C4-2B (cell line): ENCODE data around the gene CLRN1.

ENCODE experiments used
- H3K27ac ChIP-seq: fragments of 450-650 bp; 2 replicates; pipeline ENCODE4 v1.5.1; 2017
- ZFX ChIP-seq: fragments of 450-650 bp; IDR thresholded peaks from 2 replicates; pipeline ENCODE4 v1.6.1; 2017
- TF ChIP-seq, protein P1 (sequence below): fragments of 450-650 bp; conservative IDR thresholded peaks from 2 replicates; pipeline ENCODE4 v1.5.1; 2017; ENCODE audit warnings: mild to moderate bottlenecking

The CLRN1 gene, protein sequence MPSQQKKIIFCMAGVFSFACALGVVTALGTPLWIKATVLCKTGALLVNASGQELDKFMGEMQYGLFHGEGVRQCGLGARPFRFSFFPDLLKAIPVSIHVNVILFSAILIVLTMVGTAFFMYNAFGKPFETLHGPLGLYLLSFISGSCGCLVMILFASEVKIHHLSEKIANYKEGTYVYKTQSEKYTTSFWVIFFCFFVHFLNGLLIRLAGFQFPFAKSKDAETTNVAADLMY

DNA sequence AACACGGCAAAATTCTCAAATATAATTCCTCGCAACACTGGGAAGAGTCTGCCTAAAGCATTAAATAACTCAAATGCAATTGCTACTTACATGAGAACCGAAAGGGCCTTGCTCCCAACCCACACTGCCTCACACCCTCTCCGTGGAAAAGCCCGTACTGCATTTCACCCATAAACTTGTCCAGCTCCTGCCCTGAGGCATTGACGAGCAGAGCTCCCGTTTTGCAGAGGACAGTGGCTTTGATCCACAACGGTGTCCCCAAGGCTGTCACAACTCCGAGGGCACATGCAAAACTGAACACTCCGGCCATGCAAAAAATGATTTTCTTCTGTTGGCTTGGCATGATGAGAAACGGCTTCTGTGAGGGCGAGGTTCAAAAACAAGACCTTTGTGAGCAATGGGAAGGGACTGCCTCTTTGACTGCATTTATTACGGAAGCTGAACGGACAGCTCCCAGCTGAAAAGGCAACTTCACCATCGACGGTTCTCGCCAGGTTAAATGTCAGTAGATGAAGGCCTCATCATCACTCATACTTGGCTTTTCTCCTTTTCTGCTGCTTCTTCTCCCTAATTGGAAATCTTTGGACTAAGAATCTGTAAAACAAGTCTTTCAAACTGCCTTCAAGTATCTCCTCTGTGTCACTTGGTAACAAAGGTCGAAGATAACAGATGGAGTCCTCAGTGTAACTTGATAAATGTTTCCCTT, at the start of gene CLRN1:
CLRN1 (minus strand) TSS at position 362 of the 706 bp plus-strand sequence; CDS start at position 343, 19 bp downstream.
- no peak within 1 kb of the TSS for H3K27ac ChIP-seq

DNA sequence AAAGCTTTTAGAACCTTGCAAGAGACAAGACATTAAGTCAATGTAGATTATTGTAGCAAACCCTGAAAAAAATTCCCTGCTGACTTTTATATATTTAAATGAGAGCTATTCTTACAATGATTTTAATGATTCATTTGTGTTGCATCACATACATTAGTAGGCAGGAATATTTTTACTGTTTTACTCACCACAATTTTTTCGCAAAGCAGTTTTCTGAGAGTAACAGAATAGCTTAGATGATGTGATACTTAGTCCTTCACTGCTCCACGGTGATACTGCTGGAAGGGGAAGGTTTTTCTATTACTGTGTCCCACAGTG, 43.9 kb upstream of the CLRN1 start:
- TF ChIP-seq, protein P1, sequence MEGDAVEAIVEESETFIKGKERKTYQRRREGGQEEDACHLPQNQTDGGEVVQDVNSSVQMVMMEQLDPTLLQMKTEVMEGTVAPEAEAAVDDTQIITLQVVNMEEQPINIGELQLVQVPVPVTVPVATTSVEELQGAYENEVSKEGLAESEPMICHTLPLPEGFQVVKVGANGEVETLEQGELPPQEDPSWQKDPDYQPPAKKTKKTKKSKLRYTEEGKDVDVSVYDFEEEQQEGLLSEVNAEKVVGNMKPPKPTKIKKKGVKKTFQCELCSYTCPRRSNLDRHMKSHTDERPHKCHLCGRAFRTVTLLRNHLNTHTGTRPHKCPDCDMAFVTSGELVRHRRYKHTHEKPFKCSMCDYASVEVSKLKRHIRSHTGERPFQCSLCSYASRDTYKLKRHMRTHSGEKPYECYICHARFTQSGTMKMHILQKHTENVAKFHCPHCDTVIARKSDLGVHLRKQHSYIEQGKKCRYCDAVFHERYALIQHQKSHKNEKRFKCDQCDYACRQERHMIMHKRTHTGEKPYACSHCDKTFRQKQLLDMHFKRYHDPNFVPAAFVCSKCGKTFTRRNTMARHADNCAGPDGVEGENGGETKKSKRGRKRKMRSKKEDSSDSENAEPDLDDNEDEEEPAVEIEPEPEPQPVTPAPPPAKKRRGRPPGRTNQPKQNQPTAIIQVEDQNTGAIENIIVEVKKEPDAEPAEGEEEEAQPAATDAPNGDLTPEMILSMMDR: no peak
- TF ChIP-seq ZFX: no peak

More for the DNA sequence above, at the start of gene CLRN1:
- TF ChIP-seq ZFX: no peak

DNA sequence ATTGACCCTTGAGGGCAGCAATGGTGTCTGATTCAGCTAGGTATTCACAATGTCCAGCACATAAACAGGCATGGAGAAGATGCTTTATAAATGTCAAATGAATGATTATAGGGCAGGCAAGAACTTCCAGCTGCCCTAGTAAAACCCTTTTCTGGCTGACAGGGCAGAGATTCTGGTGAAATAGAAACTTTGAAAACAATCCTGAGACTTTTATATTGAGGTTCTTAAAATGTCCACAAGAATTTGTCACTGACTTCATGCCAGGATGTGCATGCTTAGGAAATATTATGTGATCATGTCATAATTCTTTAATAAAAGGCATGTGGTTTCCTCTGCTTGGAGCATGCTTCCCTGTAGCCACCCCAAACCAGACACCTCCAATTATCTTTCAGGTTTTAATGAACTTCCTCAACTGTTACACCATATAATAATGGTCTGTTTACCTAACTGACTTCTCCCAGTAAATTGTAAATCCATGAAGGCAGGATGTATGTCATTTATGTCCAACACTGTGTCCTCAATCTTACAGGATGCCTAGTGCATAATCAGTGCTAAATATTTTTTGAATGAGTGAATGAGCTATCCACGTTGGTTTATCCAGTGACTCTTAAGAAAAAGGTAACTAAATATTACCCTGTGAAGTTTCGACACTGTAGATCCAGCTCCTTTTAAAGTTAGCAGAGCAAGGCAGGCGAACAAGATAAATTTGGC, 43.4 kb upstream of the CLRN1 start:
- no peak for TF ChIP-seq ZFX
- TF ChIP-seq, protein P1: no peak
- no peak overlapping the region for H3K27ac ChIP-seq

More for the DNA sequence above, 43.9 kb upstream of the CLRN1 start:
- no peak overlapping the region for H3K27ac ChIP-seq

DNA sequence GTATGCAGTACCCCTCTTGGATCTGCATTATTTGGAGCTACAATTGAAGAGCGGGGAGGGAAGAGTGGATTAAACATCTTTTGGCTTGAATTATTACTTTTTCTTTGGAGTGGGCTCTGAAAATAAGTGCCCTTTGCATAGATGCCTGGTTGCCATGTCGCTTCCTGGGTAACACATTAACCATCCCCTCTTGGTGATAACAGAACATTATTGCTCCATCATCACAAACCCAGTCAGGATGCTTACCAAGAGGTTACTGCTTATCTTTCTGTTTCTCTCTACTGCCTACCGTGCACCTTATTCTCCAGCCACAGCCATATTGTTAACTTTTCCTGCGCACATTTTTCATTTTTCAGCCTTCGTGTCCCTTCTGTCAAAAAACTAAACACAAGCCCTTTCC, 42.7 kb upstream of the CLRN1 start:
- TF ChIP-seq, protein P1: no peak
- no peak for TF ChIP-seq ZFX
- no peak overlapping the region for H3K27ac ChIP-seq

DNA sequence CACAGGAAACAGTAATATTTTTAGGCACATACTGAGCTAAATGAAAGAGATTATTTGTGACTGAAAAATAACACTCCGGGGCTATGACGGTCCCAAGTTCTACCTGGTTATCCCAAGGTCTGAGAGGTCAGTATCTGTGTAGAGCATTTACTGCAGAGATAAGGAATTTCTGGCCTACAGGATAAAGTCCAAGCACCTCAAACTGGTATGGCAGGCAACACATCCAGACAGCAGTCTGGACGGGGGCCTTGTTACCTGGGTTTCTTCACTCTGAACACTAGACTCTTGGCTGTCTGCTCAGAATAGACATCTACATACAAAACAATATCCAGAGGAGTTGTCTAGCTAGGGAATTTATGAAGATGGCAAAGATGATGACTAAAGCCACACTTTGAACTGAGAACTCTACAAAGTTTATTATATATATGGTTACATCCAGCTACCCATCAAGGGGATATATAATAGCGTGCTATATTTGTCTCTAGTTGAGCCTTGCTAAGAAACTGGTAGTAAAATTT, 42.0 kb upstream of the CLRN1 start:
- no peak overlapping the region for H3K27ac ChIP-seq
- TF ChIP-seq, protein P1: no peak
- no peak for TF ChIP-seq ZFX

DNA sequence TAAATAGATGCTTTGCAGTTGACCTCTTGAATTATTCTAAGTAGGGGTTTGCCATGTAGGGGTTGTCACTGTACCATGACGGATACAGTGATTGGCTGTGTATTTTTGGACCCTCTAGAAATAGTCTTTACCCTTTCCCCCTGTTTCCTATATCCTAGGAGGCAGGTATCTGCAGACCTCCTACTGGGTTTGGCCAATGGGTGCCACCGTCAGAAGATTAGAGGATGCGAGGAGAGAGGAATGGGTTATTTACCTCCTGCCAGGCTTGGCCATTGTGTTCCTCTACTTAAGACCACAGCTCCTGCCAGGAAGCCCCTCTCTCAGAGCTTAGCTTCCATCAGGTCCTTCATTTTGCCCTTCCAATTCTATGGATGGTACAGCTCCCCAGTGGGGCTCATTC, 40.2 kb upstream of the CLRN1 start:
- no peak overlapping the region for H3K27ac ChIP-seq
- TF ChIP-seq ZFX: no peak
- TF ChIP-seq, protein P1: no peak

DNA sequence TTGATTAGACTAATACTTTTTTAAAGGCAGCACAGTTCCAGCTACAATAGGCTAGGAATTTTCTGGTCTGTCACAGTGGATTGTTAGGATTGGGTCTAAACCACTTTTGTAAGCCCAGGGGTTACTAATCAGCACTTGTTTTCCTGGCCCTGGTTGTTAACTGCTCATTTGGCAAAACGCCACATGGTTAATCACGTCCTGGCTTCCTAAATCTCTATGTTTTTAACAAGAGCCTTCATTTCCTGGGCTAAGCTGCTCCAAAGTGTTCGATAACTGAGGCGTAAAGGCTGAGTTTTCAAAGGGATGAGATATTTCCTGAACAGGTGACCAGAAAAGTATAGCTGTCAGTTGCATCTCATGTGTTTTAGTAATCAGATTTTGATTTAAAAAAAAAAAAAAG, 38.9 kb upstream of the CLRN1 start:
- TF ChIP-seq, protein P1: no peak
- TF ChIP-seq ZFX: no peak

More for the DNA sequence above, 38.9 kb upstream of the CLRN1 start:
- H3K27ac ChIP-seq: no peak overlapping the region
